ENCODE results near the gene ZNF776.

- TF ChIP-seq CTCF (IDR thresholded peaks at IDR 0.05) (no peak), POLR2A (IDR thresholded peaks at IDR 0.05) (no peak)
Measured at GRCh38 chr19:57800696-57801095, 54.1 kb downstream of the ZNF776 start.

Data from thyroid gland (tissue), 4 donors.